SW480 (cell line): ENCODE data around the gene TTLL6.
"Not testable (repeated sequence)": the region's sequence is repeated elsewhere in the genome, so short reads cannot be mapped to it uniquely, and the experiment has no call there.

Experiments used
- DNase-seq: peaks from one replicate; pipeline ENCODE4 v3.0.0-alpha.2; 2016; ENCODE audit warnings: low spot score

The TTLL6 gene

DNA sequence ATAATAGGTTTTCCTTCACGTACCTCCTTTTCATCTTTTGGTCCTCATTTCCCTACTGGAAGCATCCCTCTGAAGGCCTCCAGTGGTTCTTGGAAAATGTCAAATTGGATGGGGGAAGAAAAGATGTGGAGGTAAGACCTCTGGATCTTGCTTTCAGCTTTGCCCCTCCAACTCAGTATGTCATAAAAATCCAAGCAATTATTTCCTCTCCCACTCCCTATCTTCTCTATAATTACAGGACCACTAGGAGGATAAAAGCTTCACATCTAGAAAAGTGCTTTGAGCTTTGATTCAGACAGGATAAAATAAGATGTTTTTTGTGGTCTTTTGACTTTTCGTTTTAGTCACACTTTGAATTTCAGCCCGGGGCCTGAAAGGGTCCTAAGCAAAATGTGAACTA lies 1.7 kb downstream of the TTLL6 start:
- DNase-seq, result no peak

DNA sequence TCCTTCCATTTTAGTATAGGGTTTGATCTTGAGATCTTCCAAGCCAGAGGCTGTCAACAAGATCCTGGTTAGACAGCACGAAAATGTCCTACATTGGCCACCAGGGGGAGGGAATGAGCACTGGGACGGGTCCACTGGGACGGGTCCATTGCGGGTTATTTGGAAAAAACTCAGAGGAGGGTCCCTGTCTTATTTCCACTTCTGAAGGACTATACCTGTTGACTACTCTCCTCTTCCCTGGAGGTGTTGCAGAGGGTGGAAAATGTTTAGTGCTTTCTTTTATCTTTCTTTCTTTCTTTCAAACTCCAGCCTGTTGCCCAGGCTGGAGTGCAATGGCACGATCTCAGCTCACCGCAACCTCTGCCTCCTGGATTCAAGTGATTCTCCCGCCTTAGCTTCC lies 2.5 kb downstream of the TTLL6 start:
- DNase-seq, result peak; percentile 43

DNA sequence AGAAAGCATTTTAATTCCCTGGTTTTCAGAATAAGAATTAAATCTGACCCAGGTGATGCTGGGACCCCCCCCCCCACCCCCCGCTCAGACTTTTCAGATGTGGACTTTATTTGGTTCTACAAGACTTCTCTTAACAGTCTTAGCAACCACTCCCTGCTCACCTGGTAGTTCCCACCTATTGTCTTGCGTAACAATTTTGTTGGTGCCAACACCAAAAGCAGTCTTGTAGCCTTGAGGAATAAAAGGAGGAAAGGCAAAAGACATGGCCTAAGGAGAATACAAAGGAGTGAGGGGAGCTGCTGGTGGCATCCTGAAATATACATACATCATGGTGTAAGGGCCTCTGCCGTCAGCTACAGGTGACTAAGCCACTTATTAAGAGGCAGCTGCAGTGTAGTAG lies 5.0 kb downstream of the TTLL6 start:
- no peak for DNase-seq

DNA sequence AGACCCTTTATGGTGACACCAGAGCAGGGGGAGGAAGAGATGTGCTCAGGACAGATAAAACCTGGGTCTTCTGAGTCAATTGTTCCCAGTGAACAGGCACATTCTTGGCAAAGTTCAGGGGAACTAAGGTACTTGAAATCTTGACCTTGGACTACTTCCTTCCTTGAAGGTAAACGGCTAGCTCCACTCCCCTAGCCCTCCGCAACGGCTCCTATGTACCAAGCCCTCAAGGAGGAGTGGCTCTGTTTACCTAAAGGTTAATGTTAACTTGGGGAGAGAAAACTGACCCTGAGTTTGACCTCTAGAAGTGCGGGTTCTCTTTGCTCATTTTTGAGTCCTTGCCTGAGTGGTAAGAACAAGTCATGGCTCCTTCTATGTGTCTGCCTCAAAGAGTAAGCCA lies 7.8 kb downstream of the TTLL6 start:
- DNase-seq, result no peak

DNA sequence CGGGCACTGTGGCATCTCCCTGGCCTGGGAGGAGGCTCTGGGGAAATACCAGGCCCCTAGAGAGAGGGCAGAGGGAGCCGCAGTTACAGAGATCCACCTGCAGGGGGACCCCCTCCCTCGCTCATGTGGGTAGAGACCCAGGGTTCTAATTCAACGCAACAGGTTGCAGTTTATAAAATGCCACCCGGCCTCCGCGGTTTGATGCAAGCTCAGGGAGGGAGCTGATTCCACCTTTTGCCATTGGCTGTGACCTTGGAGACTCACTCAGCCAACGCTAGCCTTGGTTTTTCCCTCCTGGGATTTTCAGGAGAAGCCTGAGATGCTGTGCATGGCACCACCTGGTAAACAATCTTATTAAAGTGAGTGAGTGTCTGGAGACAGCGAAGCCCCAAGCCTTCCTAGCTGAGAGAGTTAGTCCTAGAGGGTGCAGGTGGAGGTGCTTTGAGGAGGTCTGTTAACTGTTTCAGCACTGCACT lies 12.1 kb downstream of the TTLL6 start:
- peak; percentile 58 for DNase-seq

DNA sequence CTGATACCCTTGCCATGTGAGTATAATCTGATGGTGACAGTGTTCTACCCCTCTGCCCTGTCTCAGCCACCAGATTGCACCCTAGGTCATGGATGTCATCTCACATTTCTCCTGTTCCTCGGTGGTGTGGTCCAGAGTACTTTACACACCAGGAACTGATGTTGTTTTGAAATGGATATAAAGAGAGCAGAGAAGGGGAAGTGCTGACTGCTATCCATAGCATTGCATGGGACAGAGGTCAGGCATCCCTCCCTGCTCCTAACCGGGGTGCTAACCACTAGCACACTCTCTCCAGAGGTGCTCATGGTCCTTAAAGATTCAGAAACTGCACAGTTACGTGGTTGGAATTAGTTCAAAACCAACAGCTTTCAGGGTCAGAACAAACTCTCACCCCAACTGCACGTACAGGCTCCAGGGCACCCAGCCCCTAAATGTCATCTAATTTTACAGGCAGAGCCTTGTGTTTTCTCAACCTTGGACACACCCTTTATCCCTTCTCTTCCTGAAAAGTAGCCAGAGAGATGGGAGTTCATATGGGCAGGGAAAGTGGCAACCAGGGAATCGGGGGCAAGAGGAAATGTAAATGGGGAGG lies 16.3 kb downstream of the TTLL6 start:
- no peak for DNase-seq

DNA sequence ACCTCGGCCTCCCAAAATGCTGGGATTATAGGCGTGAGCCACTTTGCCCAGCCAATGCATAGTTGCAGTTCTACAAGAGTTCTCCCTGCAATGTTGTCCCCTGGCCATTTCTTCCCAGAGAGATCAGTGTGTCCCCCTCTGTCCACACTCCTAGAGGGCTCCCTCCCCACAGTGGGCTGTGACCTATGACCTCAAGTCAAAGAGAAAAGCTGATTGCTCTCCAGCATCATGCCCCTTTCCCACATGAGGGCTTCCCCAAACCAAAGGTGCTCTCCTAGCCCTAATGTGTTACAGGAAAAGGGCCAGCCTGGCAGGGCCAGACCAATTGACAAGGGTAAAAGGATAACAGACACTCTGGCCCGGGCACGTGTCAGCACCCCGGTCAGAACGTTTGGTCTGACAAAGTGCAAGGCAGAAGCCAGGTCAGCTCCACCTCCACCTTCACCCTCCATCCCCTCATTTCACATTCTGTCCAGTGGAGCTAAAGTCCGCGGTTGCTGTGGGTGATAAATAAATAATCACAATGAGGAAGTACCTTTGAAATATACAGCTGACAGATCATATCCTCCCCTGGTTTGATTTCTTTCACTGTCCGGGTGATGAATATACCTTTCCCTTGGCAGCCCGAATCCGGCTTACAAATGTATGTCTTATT lies 17.8 kb downstream of the TTLL6 start:
- DNase-seq, result peak; percentile 24

DNA sequence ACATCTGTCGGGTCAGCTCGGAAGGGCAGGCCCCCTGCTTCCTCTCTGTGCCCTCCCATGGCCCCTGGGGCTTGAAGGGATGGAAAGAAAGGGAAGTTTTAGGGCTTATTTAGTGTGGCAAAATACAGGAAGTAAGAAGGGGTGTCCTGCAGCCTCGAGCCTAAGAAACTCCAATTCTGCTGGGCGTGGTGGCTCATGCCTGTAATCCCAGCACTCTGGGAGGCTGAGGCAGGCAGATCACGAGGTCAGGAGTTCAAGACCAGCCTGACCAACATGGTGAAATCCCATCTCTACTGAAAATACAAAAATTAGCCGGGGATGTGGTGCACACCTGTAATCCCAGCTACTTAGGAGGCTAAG lies 20.9 kb downstream of the TTLL6 start:
- DNase-seq, result not testable (repeated sequence)

DNA sequence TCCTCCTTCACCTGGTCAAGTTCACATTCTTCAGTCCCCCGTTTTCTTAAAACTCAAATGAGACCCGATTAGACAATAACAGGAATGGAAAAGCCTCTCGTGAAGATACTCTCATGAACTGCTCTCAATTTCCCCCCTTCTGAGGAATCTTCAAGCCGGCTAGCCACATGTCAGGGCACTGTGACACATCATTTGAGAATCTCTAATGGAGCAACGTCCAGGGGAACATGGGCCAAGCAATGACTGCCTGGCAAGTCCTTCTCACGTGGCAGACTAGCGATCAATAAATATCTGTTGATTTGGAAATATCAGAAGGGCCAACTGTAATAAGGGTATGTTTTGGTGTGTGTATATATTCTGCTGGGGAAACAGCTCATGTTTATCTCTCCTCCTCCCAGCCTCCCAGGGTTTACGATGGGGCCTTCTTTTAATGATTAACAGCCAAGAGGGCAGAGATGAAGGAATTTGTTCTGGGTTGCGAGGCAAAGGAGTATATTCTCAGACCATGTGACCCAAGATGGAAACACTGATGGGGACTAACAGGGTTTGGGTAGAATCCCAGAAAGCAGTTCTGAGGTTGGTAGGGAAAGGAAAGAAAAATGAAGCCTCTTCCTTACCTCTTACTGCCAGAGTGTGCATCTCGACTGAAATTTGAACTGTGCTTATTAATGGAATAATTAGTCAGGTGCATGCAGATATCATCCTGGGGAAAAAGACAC lies 21.4 kb downstream of the TTLL6 start:
- DNase-seq, result peak; percentile 63

DNA sequence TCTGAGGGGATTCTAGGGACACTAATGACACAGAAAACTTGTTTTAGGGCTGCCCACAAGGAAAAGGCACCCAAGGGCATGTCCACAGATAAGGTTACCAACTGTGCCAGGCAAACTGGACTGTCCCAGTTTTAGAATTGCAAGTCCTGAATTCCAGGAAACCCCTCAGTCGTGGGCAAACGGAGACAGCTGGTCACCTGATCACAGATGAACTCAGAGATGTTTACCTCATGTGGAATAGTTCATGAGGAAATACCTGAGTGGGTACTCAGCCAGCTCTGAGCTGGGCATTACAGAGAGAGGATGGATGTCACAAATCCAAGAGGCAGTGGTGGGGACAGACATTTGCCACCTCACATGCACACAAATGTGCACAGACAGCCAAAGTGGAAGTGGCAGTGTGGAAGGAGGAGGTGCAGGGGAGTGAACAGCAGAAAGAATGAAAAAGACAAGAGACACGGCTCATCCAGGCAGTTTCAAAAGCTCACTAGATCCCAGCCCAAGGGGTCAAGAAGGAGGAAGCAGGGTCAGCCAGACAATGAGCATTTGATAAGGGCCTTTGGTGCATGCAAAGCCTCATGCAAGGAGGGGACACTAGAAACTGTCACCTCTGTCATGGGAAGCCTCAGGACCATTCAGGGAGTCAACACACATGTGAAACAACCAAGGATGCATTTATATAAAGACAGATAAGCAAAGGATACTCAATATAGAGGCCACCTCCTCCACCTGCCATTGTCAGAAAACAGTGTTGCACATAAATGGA lies 24.8 kb downstream of the TTLL6 start:
- no peak for DNase-seq

DNA sequence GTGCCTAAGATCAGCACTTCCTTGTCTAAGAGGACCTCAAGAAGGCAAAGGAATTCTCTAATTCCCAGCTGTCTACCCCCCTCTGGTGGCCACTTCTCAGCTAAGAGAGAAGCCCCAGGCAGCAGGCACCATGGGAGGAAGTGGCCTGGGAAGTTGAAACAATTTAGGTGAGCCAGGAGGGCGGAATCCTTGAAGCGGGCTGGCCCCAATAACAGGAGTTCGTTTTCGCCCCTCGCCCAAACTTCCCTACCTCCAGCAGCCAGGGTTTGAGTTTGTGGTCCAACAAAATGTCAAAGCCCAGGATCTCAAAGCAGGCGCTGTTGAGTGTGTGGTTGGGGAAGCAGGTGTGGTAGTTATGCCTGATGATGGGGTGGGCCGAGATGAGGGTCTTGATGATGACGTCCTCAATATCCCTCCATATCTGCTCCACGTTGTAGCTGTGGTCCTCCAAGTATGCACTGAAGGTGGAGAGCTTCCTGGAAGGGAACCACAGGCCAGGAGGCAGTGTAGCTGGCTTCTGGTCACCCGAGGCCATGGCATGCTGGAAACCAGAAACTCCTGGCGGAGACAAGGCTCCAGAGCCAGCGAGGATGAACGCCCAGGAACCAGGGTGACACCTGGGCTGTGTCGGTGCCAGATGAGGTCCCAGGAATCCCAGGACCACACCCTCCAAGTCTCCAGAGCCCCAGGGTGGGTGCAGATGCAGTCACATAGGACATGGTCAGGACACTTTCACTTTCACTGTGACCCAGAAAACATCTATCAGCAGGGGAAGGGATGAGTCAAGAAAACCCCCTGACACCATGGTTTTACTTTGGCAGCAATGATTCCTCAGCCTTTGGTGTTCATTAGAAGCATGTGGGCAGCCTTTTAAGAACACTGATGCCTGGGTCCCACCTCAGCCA lies 25.6 kb downstream of the TTLL6 start:
- peak; percentile 78 for DNase-seq

DNA sequence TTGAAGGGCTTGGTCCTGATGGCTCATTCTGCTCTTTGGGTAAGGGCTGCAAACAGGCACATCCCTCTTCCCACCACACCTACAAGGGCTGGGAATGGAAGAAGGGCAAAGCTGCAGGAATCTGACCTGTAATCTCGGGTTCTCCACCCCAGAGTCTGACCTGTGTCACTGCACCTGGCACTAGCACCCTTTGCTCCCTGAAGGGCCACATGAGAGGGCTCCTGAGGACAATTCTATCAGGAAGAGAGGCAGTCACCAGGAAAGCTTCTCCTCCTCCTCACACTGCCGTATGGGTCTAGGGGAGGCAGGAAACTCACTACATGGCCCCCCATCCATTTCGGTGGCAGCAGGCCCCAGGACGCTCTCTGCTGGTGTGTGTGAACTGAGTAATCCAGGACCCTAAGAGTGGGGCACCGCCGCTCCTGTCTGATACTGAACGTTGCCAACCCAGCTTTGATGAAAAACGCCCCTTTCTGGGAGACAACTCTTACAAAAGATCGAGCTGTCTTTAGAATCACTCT lies 26.4 kb downstream of the TTLL6 start:
- no peak for DNase-seq

DNA sequence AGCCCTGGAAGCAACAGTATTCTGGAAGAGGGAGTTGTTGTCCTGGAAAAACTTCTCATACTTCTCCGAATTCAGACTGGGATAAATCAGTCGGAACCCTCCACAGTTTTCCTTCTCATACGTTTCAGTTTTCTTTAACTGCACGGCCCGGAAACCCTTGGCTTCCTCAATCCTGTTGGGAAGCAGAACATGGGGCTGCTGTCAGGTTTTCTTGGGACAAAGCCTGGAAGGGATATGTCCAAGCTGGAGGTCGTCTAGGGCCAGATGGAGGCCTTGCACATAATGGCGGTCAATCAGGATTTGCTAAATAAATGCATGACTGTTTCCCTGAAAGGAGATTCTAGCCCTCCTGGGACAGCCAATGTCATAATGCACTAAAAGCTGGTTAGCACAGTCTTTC lies 29.2 kb downstream of the TTLL6 start:
- no peak for DNase-seq

DNA sequence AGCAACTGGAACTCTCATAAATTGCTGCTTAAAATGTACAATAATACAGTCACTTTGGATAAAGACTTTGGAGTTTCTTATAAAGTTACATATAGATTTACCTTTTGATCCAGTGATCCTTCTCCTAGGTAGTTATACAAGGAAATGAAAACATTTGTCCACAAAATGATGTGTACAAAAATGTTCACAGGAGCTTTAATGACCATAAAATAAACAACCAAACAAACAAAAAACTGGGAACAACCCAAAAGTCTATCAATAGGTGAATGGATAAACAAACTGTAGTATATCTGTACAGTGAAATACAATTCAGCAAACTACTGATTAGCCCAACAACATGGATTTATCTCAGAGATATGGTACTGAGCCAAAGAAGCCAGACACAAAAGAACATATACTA lies 37.6 kb downstream of the TTLL6 start:
- DNase-seq, result no peak

DNA sequence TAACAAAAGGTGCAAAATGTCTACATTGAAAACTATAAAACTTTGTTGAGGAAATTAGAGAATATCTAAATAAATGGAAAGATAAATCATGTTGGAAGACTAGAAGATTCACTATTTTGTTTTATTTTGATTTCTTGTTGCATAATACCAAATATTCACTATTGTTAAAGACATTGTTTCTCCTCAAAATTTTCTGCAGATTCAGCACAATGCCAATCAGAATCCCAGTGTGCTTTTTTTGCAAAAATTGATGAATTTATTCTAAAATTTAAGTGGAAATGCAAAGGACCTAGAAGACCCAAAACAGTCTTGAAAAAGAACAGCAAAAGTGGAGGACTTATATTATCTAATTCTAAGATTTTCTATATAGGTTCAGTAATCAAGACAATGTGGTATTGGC lies 40.4 kb downstream of the TTLL6 start:
- DNase-seq, result no peak

DNA sequence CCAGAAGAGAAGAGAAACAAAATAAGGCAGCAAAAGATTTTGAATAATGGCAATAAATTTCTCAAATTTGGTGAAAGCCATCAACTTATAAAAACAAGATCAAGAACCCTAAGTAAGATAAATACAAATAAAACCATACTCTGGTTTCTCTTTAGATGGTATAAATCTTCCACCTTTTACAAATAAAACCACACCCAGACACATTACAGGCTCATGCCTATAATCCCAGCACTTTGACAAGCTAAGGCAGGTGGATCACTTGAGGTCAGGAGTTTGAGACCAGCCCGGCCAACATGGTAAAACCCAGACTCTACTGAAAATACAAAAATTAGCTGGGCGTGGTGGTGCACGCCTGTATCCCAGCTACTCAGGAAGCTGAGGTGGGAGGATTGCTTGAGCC lies 43.8 kb downstream of the TTLL6 start:
- DNase-seq, result no peak

DNA sequence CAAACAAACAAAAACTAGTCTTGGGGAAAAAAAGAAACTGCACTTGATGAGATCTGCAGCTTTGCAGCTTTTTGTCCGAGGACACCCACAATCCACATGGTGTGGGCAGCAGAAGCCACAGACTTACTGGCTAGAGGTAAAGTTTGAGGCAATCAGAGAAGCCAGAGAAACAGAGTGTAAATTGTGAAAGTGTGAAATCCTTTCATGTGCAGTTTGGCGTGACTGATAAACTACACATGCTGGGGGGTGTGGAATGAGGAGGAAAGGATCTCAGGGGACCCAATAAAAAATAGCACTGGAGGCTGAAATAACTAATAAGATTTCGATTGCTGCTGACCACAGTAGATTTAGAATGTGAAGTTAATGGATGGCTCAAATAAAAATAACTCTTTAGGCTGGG lies 46.1 kb downstream of the TTLL6 start:
- DNase-seq, result no peak

DNA sequence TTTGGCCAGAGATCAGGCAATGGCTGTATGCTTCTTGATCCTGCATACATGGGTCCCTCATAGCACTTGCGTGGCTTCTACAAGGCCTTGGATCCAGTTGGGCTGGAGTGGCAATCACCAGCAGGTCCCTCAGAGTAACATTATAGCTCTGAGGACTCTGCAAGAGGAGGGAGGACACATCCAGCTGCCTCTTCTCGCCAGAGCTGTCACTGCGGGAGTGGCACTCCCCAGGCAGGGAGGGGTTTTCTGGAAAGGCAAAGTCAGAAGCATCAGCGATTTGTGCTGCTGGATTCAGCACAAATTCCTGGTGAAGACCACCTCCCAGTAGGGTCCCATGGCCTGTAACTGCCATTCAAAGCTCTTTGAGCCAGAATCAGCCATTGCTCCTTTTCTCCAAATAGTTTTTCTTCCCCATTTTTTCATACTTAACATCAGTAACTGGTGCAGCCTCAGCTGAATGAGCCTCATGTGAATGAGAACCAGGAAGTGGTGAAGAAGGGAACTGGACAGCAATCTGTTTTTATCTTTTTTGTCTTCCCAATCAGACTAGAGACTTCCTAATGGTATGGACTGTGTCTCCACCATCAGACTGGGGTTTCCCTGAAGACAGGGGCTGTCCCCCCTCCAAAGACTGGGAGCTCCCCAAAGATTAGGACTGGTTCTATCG lies 47.9 kb downstream of the TTLL6 start:
- DNase-seq, result no peak

DNA sequence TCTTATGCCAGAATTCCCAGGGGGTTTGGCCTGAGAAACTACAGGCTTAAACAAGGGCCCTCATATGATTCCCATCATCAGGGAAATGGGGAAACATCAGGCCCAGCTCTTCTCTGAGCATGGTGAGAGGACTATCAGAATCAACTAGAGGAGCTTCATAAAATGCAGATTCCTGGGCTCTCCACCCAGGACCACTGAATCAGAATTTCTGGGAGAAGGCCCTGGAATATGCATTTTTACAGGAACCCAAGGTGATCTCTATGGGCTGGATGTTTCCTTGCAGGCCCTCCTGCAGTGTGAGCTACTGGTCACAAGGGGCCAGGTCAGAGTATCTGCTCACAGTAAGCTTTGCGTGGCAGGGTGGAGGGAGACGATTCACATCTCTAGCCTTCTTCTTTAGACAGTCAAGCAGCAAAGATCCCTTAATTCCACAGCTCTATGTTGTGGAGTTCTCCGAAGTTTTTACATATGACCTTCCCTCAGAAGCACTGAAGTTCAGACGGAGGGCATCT lies 49.7 kb downstream of the TTLL6 start:
- no peak for DNase-seq

DNA sequence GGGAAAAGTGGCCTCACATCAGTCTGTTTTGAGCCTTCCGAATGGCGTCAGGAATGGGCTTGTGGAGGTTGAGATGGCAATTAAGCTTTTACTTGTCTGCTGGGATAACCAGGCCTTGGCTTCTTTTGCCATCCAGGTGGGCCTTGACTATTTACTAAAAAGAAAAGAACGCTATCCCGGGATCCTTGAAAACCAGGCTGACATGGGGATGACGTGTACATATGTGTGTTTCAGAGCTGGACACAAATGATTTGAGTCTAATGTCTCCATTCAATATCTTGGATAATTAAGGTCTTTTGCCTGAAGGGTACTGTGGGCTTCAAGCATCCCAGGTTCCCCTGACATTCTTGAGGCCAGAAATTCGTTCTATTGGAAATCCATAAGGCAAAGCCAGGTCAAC lies 55.9 kb downstream of the TTLL6 start:
- DNase-seq, result no peak

DNA sequence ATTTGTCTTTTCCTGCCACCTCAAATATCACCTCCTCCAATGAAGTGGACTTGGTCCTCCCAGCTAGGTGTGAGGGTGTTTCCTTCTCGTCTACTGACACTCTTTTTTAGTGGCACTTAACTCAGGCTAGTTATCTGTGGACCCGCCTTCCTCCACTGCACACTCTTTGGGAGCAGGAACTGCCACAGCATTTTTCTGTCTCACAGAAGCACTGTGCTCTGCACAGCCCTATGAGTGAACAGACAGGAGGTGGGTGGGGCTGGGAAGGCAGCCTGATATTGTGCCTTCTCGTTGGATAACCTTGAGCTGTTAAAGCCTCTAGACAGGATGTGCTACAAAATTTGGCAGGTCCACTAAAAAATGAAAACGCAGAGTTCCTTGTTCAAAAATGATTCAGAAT lies 56.6 kb downstream of the TTLL6 start:
- no peak for DNase-seq
